Measurements from ENCODE around the gene PHACTR2. TPM values are rescaled to one million over a fixed set of nuclear protein-coding genes. Genes with fewer than 3 reads are reported as not detected.

Gene PHACTR2
- total RNA-seq, 1 donor from 2014 or later: 110 TPM

DNA sequence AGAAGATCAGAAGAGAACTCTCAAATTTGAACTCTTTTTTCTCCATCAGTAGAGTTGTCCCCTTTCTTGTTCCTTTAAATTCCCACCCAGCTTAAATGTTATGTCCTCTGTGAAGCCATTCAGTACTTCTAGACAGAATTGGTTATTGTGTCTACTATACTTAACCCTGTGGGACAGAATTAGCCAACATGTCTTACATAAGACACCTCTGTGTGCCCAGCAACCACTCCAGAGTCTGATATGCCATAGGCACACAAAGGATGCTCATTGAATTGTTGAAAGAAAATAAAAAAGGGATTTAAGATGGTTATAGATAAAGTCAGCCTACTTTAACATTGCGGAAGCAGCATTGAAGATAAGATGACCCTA is 88.4 kb downstream of the PHACTR2 start:
- H3K27me3 Mint-ChIP-seq (ENCODE audit: low read depth): no peaks in the 10 kb centered on the region
- no peak overlapping the region for H3K27ac Mint-ChIP-seq (ENCODE audit: unreplicated experiment)
- H3K4me3 Mint-ChIP-seq (ENCODE audit: unreplicated experiment): no peak overlapping the region
- TF ChIP-seq, protein P1, sequence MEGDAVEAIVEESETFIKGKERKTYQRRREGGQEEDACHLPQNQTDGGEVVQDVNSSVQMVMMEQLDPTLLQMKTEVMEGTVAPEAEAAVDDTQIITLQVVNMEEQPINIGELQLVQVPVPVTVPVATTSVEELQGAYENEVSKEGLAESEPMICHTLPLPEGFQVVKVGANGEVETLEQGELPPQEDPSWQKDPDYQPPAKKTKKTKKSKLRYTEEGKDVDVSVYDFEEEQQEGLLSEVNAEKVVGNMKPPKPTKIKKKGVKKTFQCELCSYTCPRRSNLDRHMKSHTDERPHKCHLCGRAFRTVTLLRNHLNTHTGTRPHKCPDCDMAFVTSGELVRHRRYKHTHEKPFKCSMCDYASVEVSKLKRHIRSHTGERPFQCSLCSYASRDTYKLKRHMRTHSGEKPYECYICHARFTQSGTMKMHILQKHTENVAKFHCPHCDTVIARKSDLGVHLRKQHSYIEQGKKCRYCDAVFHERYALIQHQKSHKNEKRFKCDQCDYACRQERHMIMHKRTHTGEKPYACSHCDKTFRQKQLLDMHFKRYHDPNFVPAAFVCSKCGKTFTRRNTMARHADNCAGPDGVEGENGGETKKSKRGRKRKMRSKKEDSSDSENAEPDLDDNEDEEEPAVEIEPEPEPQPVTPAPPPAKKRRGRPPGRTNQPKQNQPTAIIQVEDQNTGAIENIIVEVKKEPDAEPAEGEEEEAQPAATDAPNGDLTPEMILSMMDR (IDR thresholded peaks at IDR 0.05): no peak
- peaks cover 8% of the 10 kb centered on the region for H3K4me1 Mint-ChIP-seq (ENCODE audit: low read depth)
- no peak for DNase-seq (ENCODE audit: low spot score)
- no peaks in the 10 kb centered on the region for H3K9me3 Mint-ChIP-seq (ENCODE audit: low read depth)
- peaks cover 30% of the 10 kb centered on the region for H3K36me3 Mint-ChIP-seq (ENCODE audit: low read depth)

DNA sequence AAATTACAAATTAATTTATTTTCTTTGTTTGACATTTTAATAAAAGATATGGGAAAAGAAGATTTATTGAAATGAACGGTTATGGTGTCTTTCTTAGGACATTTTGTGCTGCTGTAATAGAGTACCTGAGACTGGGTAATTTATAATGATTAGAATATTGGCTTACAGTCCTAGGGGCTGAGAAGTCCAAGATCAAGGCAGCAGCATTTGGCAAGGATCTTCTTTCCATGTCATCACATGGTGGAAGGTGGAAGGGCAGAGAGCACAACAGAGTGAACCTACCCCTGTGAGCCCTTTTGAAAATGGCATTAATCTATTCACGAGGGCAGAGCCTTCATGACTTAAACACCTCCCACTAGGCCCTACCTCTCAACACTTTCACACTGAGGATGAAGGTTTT is 89.7 kb downstream of the PHACTR2 start:
- TF ChIP-seq, protein P1 (IDR thresholded peaks at IDR 0.05): no peak
- Mint-ChIP-seq H3K36me3 (ENCODE audit: low read depth) (peaks cover 26% of the 10 kb centered on the region), H3K4me1 (ENCODE audit: low read depth) (peaks cover 11% of the 10 kb centered on the region), H3K9me3 (ENCODE audit: low read depth) (no peaks in the 10 kb centered on the region), H3K4me3 (ENCODE audit: unreplicated experiment) (no peak overlapping the region), H3K27ac (ENCODE audit: unreplicated experiment) (no peak overlapping the region), H3K27me3 (ENCODE audit: low read depth) (no peaks in the 10 kb centered on the region)
- DNase-seq (ENCODE audit: low spot score): no peak

DNA sequence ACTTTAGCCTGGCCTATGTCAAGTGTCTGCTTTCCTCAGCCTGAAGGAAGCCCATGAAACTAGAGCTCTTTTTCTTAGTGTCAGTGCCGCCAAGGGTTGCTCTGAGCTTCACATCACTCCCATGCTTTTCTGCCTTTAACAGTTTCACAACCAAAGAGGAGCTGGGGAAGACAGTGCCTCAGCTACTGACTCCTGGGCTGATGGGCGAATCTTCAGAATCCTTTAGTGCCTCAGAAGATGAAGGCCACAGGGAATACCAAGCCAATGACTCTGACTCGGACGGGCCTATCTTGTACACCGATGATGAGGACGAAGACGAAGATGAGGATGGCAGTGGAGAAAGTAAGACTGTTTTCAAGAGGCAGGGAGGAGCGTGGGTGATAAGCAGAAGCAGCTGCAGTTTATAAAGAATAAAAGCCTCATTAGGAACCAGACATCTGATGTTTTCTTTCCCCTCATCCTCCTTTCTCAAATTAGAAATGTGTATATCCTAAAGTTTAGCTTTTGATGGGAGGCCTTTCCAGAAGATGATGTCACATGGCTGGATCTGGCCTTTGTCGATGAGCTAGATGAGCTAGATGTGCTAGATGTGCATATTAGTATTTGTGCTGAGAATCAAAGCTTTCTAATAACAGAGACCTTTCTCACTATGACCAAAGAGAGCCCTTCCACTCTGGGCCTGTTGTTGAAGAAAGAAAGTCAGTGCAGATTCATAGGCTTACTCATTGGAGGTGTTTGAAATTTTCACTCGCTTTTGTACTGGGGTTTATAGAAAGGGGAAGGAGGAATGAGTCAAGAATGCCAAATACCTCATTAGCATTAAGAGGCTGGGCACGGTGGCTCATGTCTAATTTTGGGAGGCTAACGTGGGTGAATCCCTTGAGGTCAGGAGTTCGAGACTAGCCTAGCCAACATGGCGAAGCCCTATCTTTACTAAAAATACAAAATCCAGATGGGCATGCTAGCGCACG is 94.6 kb downstream of the PHACTR2 start:
- Mint-ChIP-seq H3K27ac (ENCODE audit: unreplicated experiment) (no peak overlapping the region), H3K4me3 (ENCODE audit: unreplicated experiment) (no peak overlapping the region), H3K9me3 (ENCODE audit: low read depth) (no peaks in the 10 kb centered on the region), H3K4me1 (ENCODE audit: low read depth) (peaks cover 34% of the 10 kb centered on the region), H3K27me3 (ENCODE audit: low read depth) (no peaks in the 10 kb centered on the region), H3K36me3 (ENCODE audit: low read depth) (peaks cover 20% of the 10 kb centered on the region)
- TF ChIP-seq, protein P1 (IDR thresholded peaks at IDR 0.05): no peak
- no peak for DNase-seq (ENCODE audit: low spot score)

DNA sequence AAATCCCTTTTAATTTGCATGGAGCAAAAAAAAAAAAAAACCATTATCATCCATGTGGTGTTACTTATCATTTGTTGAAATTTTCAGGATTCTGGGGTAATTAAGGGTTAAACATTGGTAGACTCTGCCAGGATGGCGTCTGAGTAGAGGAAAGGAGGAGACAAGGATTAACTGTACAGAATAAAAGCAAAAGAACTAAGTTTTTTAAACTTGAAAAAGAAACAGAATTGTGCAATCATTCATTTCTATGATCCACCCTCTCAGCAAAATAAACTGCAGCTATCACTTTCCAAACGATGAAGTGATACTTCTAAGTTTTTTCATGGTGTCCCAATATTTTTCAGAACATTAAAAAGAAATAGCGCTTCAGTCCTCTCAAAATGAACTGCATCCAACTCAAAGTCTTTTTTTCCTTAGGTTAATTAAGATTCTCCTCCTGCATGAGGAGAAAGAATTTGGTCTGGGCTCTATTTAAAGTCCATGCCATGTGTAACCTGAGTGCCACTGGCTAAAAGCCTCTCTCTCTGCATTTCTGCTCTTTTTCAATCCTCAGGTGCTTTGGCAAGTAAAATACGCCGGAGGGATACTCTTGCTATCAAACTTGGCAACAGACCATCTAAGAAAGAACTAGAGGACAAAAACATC is 95.9 kb downstream of the PHACTR2 start:
- Mint-ChIP-seq H3K36me3 (ENCODE audit: low read depth) (peaks cover 24% of the 10 kb centered on the region), H3K27ac (ENCODE audit: unreplicated experiment) (no peak overlapping the region), H3K4me1 (ENCODE audit: low read depth) (peaks cover 31% of the 10 kb centered on the region), H3K4me3 (ENCODE audit: unreplicated experiment) (no peak overlapping the region), H3K9me3 (ENCODE audit: low read depth) (no peaks in the 10 kb centered on the region), H3K27me3 (ENCODE audit: low read depth) (no peaks in the 10 kb centered on the region)
- TF ChIP-seq, protein P1 (IDR thresholded peaks at IDR 0.05): no peak
- DNase-seq (ENCODE audit: low spot score): no peak

DNA sequence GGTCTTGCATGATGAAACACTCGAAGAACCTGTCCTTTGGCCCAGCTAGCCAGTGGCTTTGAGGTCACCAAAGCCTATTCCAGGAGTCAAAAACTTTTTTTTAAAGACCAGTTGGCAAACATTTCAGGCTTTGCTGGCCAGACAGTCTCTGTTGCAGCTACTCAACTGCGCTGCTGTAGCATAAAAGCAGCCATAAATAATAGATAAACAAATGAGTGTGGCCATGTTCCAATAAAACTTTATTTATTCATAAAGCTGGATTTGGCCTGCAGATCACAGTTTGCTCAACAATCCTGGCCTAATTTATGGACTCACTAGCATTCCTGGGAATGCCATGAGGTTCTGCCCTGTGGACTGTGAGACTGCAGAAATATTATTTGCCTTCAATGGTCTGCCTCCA is 96.6 kb downstream of the PHACTR2 start:
- Mint-ChIP-seq H3K4me1 (ENCODE audit: low read depth) (peaks cover 26% of the 10 kb centered on the region), H3K27me3 (ENCODE audit: low read depth) (no peaks in the 10 kb centered on the region), H3K4me3 (ENCODE audit: unreplicated experiment) (no peak overlapping the region), H3K27ac (ENCODE audit: unreplicated experiment) (no peak overlapping the region), H3K9me3 (ENCODE audit: low read depth) (no peaks in the 10 kb centered on the region), H3K36me3 (ENCODE audit: low read depth) (peaks cover 30% of the 10 kb centered on the region)
- TF ChIP-seq, protein P1 (IDR thresholded peaks at IDR 0.05): no peak
- no peak for DNase-seq (ENCODE audit: low spot score)
